ENCODE results near the gene PDLIM4. TPM values are rescaled to one million over a fixed set of nuclear protein-coding genes. Genes with fewer than 3 reads are reported as not detected.
A peak's percentile ranks its signal among the peaks of the same experiment; 100 is the strongest.

PDLIM4 gene
- polyA plus RNA-seq, 4 donors = 13.1 to 19.5 (median 14.8) TPM

- peak in 2 of 4 donors; percentile 60 to 65 for DNase-seq (ENCODE audit: low read depth in 4 of 4, low spot score in 3 of 4)
Measured at GRCh38 chr5:132265336-132266030, 8.0 kb downstream of the PDLIM4 start.

- no peak for DNase-seq (ENCODE audit: low read depth in 4 of 4, low spot score in 3 of 4)
Measured at GRCh38 chr5:132266031-132266835, 8.7 kb downstream of the PDLIM4 start.

- no peak for DNase-seq (ENCODE audit: low read depth in 4 of 4, low spot score in 3 of 4)
Measured at GRCh38 chr5:132266836-132267160, 9.3 kb downstream of the PDLIM4 start.

- DNase-seq (ENCODE audit: low read depth in 4 of 4, low spot score in 3 of 4) = no peak
Measured at GRCh38 chr5:132267166-132267739, 9.8 kb downstream of the PDLIM4 start.

GRCh38 chr5:132267931-132268768, 10.7 kb downstream of the PDLIM4 start:
- DNase-seq (ENCODE audit: low read depth in 4 of 4, low spot score in 3 of 4) = no peak

- no peak for DNase-seq (ENCODE audit: low read depth in 4 of 4, low spot score in 3 of 4)
Measured at GRCh38 chr5:132268769-132269551, 11.5 kb downstream of the PDLIM4 start.

- DNase-seq (ENCODE audit: low read depth in 4 of 4, low spot score in 3 of 4) = no peak
Measured at GRCh38 chr5:132269635-132270334, 12.3 kb downstream of the PDLIM4 start.

- DNase-seq (ENCODE audit: low read depth in 4 of 4, low spot score in 3 of 4) = no peak
Measured at GRCh38 chr5:132270335-132270665, 12.8 kb downstream of the PDLIM4 start.

- DNase-seq (ENCODE audit: low read depth in 4 of 4, low spot score in 3 of 4) = no peak
Measured at GRCh38 chr5:132270706-132271105, 13.2 kb downstream of the PDLIM4 start.

GRCh38 chr5:132271251-132272246, 14.1 kb downstream of the PDLIM4 start:
- DNase-seq (ENCODE audit: low read depth in 4 of 4, low spot score in 3 of 4) = no peak

- no peak for DNase-seq (ENCODE audit: low read depth in 4 of 4, low spot score in 3 of 4)
Measured at GRCh38 chr5:132272311-132273210, 15.1 kb downstream of the PDLIM4 start.

- no peak for DNase-seq (ENCODE audit: low read depth in 4 of 4, low spot score in 3 of 4)
Measured at GRCh38 chr5:132273631-132274030, 16.1 kb downstream of the PDLIM4 start.

- DNase-seq (ENCODE audit: low read depth in 4 of 4, low spot score in 3 of 4) = no peak
Measured at GRCh38 chr5:132274050-132274792, 16.7 kb downstream of the PDLIM4 start.

- DNase-seq (ENCODE audit: low read depth in 4 of 4, low spot score in 3 of 4) = no peak
Measured at GRCh38 chr5:132275367-132276220, 18.1 kb downstream of the PDLIM4 start.

- DNase-seq (ENCODE audit: low read depth in 4 of 4, low spot score in 3 of 4) = no peak
Measured at GRCh38 chr5:132277256-132277655, 19.8 kb downstream of the PDLIM4 start.

Measured in right renal pelvis (tissue), 4 donors.